GM12801 (cell line): ENCODE results near the gene HDAC5.

Experiments
- TF ChIP-seq, protein P1 (sequence below): IDR thresholded peaks from one replicate; pipeline ENCODE4 v1.5.1; 2011; ENCODE audit warnings: control low read depth; ENCODE audit not compliant: insufficient read length; ENCODE audit errors: extremely low read depth

The HDAC5 gene

GRCh38 chr17:44084921-44085320 lies 38.5 kb downstream of the HDAC5 start:
- TF ChIP-seq, protein P1, sequence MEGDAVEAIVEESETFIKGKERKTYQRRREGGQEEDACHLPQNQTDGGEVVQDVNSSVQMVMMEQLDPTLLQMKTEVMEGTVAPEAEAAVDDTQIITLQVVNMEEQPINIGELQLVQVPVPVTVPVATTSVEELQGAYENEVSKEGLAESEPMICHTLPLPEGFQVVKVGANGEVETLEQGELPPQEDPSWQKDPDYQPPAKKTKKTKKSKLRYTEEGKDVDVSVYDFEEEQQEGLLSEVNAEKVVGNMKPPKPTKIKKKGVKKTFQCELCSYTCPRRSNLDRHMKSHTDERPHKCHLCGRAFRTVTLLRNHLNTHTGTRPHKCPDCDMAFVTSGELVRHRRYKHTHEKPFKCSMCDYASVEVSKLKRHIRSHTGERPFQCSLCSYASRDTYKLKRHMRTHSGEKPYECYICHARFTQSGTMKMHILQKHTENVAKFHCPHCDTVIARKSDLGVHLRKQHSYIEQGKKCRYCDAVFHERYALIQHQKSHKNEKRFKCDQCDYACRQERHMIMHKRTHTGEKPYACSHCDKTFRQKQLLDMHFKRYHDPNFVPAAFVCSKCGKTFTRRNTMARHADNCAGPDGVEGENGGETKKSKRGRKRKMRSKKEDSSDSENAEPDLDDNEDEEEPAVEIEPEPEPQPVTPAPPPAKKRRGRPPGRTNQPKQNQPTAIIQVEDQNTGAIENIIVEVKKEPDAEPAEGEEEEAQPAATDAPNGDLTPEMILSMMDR: no peak

DNA sequence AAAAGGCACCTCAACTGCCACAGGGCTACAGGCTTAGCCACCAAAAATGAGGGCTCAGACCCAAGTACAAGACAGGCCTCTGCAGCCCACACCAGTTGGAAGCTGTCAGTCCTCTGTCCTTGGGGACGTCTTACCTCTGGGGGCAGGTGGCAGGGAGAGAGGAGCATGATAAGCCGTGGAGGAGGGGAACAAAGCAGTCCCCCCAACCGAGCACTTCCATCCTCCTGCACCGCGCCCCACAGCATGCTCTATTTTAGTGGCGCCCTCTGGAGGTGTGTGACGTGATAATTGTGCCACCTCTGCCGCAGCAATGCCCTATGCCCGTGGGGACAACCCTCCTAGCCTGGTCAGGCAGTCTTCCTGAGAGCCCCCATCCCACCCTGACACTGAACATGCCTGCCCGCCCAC lies 39.3 kb downstream of the HDAC5 start:
- TF ChIP-seq, protein P1: no peak

DNA sequence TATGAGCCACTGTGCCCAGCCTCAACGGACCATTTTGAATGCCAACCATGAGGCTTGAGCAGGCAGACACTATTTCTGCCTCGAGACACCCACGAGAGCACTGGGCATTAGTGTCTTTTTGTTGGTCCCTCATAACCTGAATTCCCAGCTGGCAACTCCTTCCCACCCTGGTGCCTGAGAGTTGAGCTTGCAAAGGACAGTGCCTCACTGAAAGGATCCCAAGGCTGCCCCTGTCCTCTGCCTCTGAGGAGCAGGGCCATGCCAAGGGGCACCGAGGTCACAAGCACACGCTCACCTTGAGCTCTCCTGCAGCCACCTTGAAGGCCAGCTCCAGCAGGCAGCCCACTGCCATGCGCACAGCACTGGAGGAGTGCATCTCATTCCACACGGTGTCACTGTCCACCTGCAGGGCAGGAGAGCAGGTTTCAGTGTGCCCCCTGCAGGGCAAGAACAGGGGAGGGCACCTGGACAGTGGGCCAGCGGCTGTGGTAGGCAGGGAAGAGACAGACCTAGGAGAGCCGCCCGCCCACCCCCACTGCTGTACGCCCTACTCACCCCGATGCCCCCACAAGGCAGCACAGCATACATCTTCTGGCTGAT lies 40.1 kb downstream of the HDAC5 start:
- TF ChIP-seq, protein P1: no peak

DNA sequence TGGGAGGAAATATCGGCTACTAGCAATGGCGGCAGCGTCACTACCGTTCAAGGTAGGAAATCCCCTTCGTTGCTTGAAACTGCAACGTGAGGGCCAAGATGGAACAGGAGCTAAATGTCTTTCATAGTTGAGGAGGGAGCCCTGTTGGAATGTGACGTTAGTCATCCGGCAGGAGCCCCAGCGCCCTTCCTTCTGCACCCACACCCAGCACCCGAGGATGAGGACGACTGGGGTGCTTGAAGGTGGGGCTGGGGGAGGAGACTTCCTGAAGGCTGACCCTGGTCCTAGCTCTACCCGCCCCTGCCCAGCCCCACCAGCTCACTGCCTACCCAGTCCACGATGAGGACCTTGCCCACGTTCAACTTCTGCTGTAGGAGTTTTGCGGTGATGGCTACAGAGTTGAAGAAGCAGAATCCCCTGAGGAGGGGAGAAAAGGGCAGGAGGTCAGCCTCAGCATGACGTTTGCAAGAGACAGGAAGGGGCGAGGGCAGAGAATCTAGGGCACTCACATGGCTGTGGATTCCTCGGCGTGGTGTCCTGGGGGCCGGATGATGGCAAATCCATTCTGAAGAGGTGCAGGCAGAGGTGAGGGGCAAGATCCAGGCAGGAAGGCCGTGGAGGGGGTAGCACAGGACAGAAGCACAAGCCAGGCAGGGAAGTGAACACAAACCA lies 41.0 kb downstream of the HDAC5 start:
- TF ChIP-seq, protein P1: no peak

DNA sequence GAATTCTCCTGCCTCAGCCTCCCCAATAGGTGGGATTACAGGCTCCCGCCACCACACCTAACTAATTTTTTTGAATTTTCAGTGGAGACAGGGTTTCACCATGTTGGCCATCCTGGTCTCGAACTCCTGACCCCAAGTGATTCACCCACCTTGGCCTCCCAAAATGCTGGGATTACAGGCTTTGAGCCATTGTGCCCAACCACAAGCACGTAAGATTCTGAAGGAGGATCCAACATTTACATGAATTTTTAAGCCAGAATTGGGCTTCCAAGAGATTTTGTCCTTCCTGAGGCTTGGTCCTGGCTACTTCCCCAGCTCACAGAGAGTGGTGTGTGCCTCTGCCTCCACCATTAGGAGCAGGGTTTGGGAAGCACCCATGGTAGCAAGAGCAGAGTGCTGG lies 41.8 kb downstream of the HDAC5 start:
- TF ChIP-seq, protein P1: no peak

GRCh38 chr17:44079877-44080821 lies 43.3 kb downstream of the HDAC5 start:
- TF ChIP-seq, protein P1: no peak

DNA sequence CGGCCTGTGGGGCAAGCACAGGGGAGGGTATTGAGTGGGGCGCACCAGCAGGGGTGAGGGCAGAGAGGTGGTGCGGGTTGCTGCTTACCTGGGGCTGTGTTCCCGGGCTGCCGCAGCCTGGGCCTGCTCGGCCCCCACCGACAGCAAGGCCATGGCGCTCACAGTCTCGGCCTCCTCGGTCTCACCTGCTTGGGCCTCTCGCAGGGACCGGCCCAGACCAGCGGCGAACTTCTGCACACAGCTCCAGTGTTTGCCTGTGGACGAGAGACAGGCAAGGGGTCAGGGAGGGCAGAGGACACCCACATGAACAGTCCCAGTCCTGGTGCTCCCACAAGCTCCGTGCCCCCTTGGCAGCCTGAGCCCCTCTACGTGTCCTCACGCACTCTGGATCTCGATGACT lies 45.0 kb downstream of the HDAC5 start:
- TF ChIP-seq, protein P1: no peak
